Testis (tissue), 2 donors: Measurements from ENCODE around the gene PRR18.

Experiments
- POLR2A ChIP-seq: fragments of 450-650 bp; IDR thresholded peaks from one replicate; pipeline ENCODE4 v1.6.1; 2017; ENCODE audit warnings: antibody characterized with exemption, mild to moderate bottlenecking, moderate library complexity
- TF ChIP-seq, protein P1 (sequence below), 3 experiments: fragments of 450-650 bp in 2 of 3; fragments of 200-600 bp in 1 of 3; sonication (generic) in 1 of 3; IDR thresholded peaks; one replicate each; pipeline ENCODE4 v1.5.1; 2016 to 2019; ENCODE audit warnings: antibody characterized with exemption in 3 of 3, mild to moderate bottlenecking in 2 of 3, moderate library complexity in 1 of 3

DNA sequence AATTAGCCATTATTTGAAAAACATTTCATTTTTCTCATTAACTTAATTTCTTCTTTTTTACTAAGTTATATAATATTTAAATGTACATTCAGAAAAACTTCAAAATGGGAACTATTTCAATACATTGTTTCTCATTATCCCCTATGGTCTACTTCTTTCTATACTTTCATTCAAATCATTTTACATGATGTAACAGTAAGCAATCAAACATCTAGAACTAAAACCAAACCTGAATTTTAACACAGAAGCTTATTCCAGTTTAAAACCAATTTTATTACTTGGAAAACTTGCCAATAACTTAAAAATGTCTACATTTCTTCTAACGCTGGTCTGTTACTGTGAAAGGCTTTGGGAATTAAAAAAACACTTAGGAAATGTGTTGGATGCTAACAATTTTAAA, 4.6 kb upstream of the PRR18 start:
- TF ChIP-seq, protein P1, sequence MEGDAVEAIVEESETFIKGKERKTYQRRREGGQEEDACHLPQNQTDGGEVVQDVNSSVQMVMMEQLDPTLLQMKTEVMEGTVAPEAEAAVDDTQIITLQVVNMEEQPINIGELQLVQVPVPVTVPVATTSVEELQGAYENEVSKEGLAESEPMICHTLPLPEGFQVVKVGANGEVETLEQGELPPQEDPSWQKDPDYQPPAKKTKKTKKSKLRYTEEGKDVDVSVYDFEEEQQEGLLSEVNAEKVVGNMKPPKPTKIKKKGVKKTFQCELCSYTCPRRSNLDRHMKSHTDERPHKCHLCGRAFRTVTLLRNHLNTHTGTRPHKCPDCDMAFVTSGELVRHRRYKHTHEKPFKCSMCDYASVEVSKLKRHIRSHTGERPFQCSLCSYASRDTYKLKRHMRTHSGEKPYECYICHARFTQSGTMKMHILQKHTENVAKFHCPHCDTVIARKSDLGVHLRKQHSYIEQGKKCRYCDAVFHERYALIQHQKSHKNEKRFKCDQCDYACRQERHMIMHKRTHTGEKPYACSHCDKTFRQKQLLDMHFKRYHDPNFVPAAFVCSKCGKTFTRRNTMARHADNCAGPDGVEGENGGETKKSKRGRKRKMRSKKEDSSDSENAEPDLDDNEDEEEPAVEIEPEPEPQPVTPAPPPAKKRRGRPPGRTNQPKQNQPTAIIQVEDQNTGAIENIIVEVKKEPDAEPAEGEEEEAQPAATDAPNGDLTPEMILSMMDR (IDR thresholded peaks at IDR 0.05) = no peak
- TF ChIP-seq POLR2A = no peak
